GM21737 (cell line): Measurements from ENCODE around the gene ATF6.

ENCODE experiments used
- ATAC-seq: cut with Tn5 transposase; IDR thresholded peaks from one replicate; pipeline ENCODE4 v1.9.1; 2021; ENCODE audit warnings: mild to moderate bottlenecking, moderate library complexity; ENCODE audit not compliant: unreplicated experiment

The ATF6 gene

GRCh38 chr1:161955606-161956005, 189.5 kb downstream of the ATF6 start:
- ATAC-seq = no peak

- no peak for ATAC-seq
Observed at GRCh38 chr1:161956097-161956496, 190.0 kb downstream of the ATF6 start.

- ATAC-seq = no peak
Observed at GRCh38 chr1:161956930-161957329, 190.8 kb downstream of the ATF6 start.

GRCh38 chr1:161958425-161958824, 192.3 kb downstream of the ATF6 start:
- no peak for ATAC-seq

GRCh38 chr1:161962091-161962887, 196.2 kb downstream of the ATF6 start:
- peak; percentile 88 for ATAC-seq

- no peak for ATAC-seq
Observed at GRCh38 chr1:161966067-161966466, 199.9 kb downstream of the ATF6 start.

- no peak for ATAC-seq
Observed at GRCh38 chr1:161970036-161970435, 203.9 kb downstream of the ATF6 start.

- ATAC-seq = no peak
Observed at GRCh38 chr1:161970633-161971032, 204.5 kb downstream of the ATF6 start.

- no peak for ATAC-seq
Observed at GRCh38 chr1:161972828-161973227, 206.7 kb downstream of the ATF6 start.

GRCh38 chr1:161973924-161974845, 208.1 kb downstream of the ATF6 start:
- no peak for ATAC-seq

GRCh38 chr1:161978011-161978790, 212.1 kb downstream of the ATF6 start:
- no peak for ATAC-seq

GRCh38 chr1:161981126-161981525, 215.0 kb downstream of the ATF6 start:
- no peak for ATAC-seq

GRCh38 chr1:161981735-161982506, 215.8 kb downstream of the ATF6 start:
- ATAC-seq = no peak

- no peak for ATAC-seq
Observed at GRCh38 chr1:161982507-161982895, 216.4 kb downstream of the ATF6 start.

GRCh38 chr1:161982917-161983316, 216.8 kb downstream of the ATF6 start:
- ATAC-seq = no peak

- ATAC-seq = no peak
Observed at GRCh38 chr1:161983725-161984124, 217.6 kb downstream of the ATF6 start.

GRCh38 chr1:161985301-161985822, 219.2 kb downstream of the ATF6 start:
- no peak for ATAC-seq

GRCh38 chr1:161986328-161986727, 220.2 kb downstream of the ATF6 start:
- no peak for ATAC-seq

- ATAC-seq = no peak
Observed at GRCh38 chr1:161987303-161987702, 221.2 kb downstream of the ATF6 start.

GRCh38 chr1:161987872-161988271, 221.8 kb downstream of the ATF6 start:
- ATAC-seq = no peak
